HUDEP-2 (cell line): ENCODE data around the gene HOXB1.
"Not testable (repeated sequence)": the region's sequence is repeated elsewhere in the genome, so short reads cannot be mapped to it uniquely, and the experiment has no call there.

ENCODE experiments used
- DNase-seq, 76 experiments: peaks; one replicate each; lab custom pipeline; 2025; ENCODE audit not compliant: unreplicated experiment in 76 of 76; lab: John Stamatoyannopoulos, UW

The HOXB1 gene

DNA sequence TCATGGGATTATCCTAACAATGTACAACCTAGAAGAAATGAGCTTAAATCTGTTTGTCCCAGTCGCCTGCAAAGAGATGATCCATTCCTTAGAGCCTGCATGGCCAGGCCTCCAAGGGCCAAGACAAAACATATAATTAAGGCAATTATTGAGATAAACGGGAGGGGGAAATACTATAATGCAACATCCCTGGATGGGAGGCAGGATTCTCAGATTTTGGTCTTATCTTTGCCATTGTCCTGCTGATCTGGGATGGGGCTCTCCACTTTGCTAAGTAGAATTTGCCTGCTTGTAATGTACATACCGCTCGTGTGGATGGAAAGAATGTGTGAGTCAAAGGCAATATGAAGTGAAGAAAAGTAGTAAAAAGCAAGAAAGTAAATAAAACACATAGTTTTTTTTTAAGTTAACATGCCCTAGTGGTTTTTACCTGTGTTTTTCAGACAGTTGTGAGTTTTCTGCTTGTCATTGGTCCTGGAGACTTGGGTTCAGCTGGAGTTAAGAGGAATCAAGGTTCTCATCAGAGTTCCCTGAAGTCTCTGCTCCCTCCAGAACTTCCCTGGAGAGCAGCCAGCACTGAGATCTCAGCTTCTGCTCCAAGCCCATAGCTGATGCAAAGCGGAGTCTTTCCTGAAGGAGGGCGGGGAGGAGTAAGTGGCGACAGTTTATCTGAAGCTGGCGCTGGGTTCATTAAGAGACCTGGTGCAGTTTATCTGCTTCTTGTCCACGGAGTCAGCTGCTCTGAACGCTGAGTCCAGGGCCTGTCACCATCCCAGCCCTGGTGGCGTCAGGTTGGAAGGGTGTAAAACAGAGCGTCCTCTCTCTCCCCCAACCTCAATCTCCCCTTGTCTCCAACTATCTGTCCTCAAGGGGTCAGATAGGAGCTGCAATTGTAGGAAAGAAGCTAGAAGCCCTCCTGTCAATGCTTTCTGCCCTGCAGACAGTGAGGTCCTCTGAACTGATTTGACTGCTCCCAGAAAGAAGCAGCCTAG is 30.1 kb downstream of the HOXB1 start:
- peak in 12 of 76 experiments; percentile 7 to 40 (median 14) for DNase-seq

DNA sequence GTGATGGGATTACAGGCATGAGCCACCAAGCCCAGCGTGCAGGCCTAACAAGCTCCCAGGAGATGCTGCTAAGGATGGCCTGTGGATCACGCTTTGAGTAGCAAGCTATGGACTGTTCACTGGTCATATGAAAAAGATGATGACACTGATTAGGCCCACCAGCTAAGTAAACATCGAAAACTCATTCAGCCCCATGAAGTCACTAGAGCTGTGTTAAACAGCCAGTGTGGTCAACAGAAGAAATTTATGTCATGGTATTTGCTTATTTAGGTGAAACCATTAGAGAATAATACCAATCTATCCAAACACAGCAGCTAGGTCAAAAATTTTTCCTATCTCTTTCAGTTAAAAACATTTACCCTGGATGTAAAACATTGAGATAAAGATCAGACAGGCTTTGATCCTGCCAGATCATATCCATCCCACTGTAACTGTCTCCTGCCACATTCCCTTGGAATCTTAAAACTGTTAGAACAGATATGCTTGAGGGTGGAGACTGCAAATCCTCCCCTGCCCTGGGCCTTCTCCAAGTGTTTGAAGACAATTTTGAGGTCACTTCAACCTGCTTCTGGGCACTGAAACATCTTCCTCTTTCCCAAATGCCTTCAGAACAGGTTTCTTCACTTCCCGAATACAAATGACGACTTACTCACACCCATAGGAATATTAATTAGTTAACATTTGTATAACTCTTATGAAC is 30.9 kb downstream of the HOXB1 start:
- no peak for DNase-seq

DNA sequence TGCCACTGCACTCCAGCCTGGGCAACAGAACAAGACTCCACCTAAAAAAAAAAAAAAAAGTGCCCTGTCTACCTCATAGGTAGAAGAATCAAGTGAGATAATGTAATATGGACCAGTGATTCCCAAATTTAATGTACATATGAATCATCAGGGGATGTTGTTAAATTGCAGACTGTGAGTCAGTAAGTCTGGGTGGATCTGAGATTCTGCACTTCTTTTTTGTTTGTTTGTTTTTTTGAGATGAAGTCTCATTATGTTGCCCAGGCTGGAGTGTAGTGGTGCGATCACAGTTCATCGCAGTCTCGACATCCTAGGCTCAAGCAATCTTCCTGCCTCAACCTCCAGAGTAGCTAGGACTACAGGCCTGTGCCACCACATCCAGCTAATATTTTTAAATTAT is 31.6 kb downstream of the HOXB1 start:
- no peak for DNase-seq

DNA sequence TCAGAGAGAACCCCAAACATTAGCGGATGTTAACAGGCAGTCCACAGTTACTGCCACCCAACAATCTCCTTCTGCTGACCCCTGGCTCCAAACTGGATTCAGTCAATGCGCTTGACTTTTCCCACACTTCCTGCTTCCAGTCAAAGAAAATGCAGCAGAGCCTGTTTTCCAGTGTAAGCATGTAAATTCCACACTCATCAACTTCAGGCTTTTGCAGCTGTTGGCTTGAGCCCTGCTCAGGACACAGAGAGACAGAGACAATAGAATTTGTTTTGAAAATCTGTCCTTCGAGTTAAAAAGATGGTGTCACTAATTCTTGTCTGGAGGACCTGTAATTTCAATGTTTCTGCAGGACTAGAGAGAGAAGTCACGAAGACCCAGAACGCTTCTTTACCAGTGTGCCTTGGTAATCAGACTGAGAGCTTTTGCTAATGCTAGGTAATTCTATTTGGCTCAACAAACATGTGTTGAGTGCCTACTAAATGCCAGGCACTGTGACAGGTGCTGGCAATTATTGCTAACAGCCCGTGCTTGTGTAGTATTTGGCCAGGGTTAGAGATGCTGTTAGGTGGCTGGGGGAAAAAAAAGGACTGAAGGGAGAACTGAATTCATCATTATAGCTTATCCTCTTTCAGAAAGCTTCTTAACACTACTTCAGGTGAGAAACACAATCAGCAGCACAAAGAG is 32.5 kb downstream of the HOXB1 start:
- DNase-seq, result no peak

DNA sequence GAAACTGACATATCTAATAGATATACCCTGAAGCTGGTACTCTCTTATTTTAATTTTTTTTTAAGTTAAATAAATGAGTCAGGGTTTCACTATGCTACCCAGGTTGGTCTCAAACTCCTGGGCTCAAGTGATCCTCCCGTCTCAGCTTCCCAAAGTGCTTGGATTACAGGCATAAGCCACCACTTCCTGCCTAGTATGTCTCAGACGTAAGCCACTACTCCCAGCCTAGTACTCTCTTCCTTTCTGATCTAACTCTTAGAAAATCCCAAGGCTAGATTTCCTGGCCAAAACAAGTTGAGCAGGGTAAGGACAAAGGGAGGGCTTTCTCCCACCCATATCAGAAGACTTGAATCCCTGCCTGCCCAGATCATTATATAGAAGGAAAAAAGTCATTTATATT is 33.7 kb downstream of the HOXB1 start:
- no peak for DNase-seq

- DNase-seq, result no peak
These were observed 36.5 kb downstream of the HOXB1 start for GRCh38 chr17:48494335-48494734.

DNA sequence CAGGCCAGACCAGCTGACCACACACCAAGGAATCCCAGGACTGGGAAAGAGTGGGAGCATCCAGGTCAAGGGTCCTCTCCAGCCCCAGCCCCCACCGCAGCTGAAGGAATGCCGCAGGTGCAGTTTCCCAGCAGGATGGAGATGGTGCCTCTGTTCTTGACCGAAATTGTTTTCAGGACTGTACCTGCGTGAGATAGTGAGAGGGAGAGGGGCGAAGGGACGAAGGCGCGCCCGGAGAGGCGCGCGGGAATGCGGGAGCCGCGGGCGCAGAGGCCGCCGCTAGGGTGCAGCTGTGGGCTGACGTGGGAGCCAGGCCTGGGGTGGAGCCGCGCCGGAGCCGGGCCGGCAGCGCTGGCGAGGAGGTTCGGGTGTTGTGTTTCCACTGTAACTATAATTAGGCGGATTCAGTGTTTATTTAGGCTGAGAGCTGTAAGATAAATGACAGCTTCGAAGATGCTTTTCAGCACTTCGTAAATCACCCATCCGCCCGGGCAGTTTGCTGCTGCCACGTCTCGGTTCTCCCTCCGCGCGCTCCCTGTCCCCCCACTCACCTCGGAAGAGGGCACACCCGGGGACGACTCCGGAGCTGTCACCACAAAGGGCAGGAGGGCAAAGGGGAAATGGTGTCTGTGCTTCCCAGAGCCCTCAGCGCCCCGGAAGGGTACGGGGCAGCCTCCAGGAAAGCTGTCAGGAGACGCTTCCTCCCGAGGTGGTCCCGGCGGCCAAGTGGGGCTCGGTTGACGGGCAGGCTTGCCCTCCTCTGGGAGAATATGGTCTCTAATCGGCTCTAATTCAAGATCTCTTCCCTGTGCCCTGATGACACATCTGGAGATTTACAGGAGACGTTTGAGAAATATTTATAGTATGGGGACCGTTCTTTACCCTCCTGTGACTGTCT is 38.2 kb downstream of the HOXB1 start:
- peak in 53 of 76 experiments; percentile 5 to 68 (median 40) for DNase-seq

DNA sequence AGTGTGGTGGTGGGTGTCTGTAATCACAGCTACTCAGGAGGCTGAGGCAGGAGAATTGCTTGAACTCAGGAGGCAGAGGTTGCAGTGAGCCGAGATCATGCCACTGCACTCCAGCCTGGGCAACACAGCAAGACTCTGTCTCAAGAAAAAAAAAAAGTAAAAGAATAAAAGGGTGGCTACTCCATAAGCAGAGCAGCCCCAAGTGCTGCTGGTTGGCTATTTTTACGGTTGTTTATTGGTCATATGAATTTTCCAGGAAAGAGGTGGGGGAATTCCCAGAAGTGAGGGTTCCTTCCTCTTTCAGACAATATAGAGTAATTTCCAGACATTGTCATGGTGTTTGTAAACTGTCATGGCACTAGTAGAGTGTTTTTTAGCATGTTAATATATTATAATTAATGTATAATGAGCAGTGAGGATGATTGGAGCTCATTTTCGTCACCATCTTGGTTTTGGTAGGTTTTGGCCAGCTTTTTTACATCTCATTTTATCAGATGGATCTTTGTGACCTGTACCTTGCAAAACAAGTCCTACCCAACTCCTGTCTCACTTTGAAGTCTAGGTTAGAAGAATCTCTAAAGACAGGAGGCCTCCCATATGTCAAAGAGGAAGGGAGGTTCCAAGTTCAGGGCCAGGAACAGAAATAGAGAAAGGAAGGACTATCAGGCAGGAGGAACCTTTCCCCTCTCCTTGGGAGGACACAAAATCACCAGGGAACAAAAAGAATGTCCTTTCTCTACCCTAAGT is 39.1 kb downstream of the HOXB1 start:
- peak in 20 of 76 experiments; percentile 9 to 68 (median 28) for DNase-seq

GRCh38 chr17:48490451-48490892 is 40.3 kb downstream of the HOXB1 start:
- no peak for DNase-seq

GRCh38 chr17:48489781-48490180 is 41.0 kb downstream of the HOXB1 start:
- no peak for DNase-seq

DNA sequence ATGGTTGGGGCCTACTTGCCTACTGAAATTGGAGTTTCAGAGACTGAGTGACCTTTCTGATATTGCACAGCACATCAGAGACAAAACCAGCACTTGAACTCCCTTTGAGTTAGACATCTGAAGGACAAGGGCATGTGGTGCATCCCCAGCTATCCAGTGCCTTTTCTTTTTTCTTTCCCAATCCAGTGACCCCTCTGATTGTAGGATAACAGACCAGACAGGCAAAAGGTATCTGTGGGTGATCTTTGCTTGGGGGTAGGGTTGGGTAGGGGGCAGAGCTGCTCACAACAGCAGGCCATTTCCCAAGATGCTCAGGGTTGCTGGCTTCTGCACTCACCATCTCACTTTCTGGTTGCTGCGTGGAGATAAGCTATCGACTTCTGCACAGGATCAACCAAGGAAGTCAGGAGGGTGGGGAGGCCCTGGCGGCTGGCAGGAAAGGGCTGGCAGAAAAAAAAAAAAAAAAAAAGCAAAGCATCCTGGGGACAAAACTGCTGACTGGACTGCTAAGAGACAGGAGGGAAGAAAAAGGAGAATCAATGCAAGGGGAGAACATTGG is 42.2 kb downstream of the HOXB1 start:
- DNase-seq, result peak in 74 of 76 experiments; percentile 29 to 93 (median 79)

DNA sequence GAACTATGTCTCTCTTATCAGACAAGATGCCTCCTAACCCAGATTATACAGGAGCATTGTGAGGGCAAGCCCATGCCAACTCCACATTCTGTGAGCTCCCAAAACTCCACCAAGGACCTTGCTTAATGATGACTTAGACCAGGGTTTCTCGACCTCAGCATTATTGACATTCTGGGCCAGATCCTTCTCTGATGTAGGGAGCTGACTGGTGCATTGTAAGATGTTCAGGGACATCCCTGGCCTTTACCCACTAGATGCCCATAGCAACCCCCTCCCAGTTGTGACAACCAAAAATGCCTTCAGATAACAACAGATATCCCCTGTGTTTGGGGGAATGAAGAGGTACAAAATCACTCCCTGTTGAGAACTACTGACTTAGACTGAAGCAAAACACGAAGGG is 43.6 kb downstream of the HOXB1 start:
- no peak for DNase-seq

- no peak for DNase-seq
These were observed 44.3 kb downstream of the HOXB1 start for GRCh38 chr17:48486557-48486956.

GRCh38 chr17:48484850-48485249 is 46.0 kb downstream of the HOXB1 start:
- peak in 3 of 76 experiments; percentile 13 to 23 (median 20) for DNase-seq

- DNase-seq, result no peak
These were observed 46.6 kb downstream of the HOXB1 start for GRCh38 chr17:48484256-48484655.

DNA sequence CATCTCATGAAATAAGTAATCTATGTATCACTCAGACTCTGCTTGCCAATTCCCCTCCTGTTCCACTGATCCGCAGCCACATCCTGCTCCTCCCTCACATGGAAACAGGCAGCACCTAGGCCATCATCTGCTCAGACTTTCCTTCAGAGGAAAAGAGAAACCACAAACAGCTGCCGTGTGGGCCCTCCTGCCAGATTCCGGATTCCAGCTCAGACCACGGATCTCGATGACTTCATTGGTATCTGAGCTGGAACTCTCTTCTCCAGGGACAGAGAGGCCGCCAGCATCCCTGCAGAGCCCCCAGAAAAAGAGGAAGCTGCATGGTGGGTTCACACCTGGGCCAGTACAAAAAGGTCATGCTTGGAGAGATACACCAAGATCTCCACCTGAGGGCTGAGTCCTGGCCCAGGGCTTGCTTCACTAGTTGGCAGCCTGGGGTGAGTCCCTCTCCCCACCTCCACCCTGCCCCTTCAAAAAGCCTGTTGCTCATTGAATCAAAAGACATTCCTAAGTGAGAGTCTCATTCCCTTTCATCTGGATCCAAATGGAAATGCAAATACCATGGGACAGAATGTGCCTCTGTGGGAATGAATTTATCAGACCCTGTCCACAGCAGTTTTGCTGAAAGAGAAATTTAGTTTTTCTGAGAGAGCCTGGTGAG is 47.2 kb downstream of the HOXB1 start:
- DNase-seq, result no peak

DNA sequence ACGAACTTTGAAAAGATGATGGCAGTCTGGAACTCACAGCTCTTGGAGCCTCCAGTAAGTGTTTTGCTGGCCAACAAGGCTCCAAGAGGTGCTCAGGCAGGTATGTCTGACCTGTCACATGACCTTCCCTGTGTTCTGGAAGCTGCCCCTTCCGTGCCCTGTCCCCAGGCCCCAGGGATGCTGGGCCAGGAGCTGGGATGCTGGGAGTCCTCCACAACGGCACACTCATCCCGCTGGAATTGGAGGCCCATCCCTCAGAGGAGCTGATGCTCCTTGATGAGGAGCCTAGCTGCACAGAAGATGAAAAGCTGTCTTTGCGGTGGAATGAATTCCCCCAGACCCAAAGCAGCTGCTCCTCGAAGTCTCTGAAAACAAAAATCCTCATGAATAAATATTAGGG is 47.8 kb downstream of the HOXB1 start:
- DNase-seq, result no peak

DNA sequence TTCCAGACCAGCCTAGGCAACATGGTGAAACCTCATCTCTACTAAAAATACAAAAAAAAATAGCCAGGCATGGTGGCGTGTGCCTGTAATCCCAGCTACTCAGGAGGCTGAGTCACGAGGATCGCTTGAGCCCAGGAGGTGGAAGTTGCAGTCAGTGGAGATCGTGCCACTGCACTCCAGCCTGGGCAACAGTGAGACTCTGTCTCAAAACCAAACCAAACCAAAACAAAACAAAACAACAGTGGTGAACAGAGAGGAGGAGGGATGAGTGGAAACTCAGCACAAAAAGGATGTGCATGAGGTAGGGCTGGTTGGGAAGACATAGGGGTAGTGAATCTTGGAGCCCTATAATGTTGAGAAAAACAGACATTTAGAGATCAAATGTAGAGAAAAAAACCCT is 48.5 kb downstream of the HOXB1 start:
- not testable (repeated sequence) for DNase-seq

DNA sequence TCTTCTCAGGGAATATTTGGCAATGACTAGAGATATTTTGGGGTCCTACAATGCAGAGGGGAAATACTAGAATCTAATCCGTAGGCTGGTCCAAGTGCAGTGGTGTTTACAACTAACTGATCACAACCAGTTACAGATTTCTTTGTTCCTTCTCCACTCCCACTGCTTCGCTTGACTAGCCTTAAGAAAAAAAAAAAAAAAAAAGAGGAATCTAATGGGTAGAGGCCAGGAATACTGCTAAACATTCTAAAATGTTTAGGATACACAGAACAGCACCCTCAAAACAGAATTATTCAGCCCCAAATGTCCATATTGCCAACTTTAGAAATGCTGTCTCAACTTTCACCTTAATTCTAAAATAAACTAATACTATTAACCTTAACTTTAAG is 51.8 kb downstream of the HOXB1 start:
- no peak for DNase-seq
